H1 (cell line): ENCODE measurements around the gene PMM1. TPM values are rescaled to one million over a fixed set of nuclear protein-coding genes. Genes with fewer than 3 reads are reported as not detected.

Experiments
- CTCF ChIA-PET: fragments of 300-600 bp; sonication (Branson Sonifier 250); formaldehyde crosslinking; loops from one replicate; lab custom pipeline; 2021; ENCODE audit not compliant: partially characterized antibody; lab: Charles Lee
- POLR2A ChIA-PET: fragments of 300-600 bp; sonication (Branson Sonifier 250); formaldehyde crosslinking; loops from one replicate; lab custom pipeline; 2021; ENCODE audit warnings: inconsistent platforms; ENCODE audit not compliant: partially characterized antibody; lab: Charles Lee
- DNase-seq, 2 experiments: peaks; one replicate each; pipeline versions ENCODE4 v3.0.0 to v3.0.0-alpha.2; 2010 to 2022; ENCODE audit warnings: low spot score in 2 of 2, low read depth in 1 of 2, mixed read lengths in 1 of 2
- FAIRE-seq: peaks from 2 replicates; lab custom pipeline; 2011; peaks lifted over from hg19 to GRCh38; lab: Jason Lieb, UNC
- H2AFZ ChIP-seq: 2 replicates; pipeline ENCODE4 v1.8.1; 2012; ENCODE audit warnings: low read length, inconsistent platforms
- H2AK5ac ChIP-seq: 2 replicates; pipeline ENCODE4 v1.6.1; 2013; ENCODE audit warnings: low read depth, low read length
- H2BK120ac ChIP-seq: replicated peaks from 2 replicates; pipeline ENCODE3; 2013; ENCODE audit warnings: low read depth, low read length, inconsistent platforms
- H2BK12ac ChIP-seq: 2 replicates; pipeline ENCODE4 v1.6.1; 2013; ENCODE audit warnings: low read depth, low read length
- H2BK15ac ChIP-seq: 2 replicates; pipeline ENCODE4 v1.6.1; 2013; ENCODE audit warnings: low read length
- H2BK20ac ChIP-seq: 2 replicates; pipeline ENCODE4 v1.6.1; 2013; ENCODE audit warnings: low read length
- H2BK5ac ChIP-seq: 2 replicates; pipeline ENCODE4 v1.6.1; 2013; ENCODE audit warnings: low read depth, low read length
- H3K14ac ChIP-seq: 2 replicates; pipeline ENCODE4 v1.6.1; 2013; ENCODE audit warnings: inconsistent platforms; ENCODE audit not compliant: insufficient read length
- H3K18ac ChIP-seq: 2 replicates; pipeline ENCODE4 v1.6.1; 2013; ENCODE audit warnings: low read length; ENCODE audit errors: extremely low read depth
- H3K23ac ChIP-seq: 2 replicates; pipeline ENCODE4 v1.6.1; 2013; ENCODE audit warnings: inconsistent platforms; ENCODE audit not compliant: insufficient read length
- H3K23me2 ChIP-seq: 2 replicates; pipeline ENCODE4 v1.6.1; 2013; ENCODE audit warnings: low read depth, low read length
- H3K27ac ChIP-seq: 2 replicates; pipeline ENCODE4 v1.6.1; 2011; ENCODE audit warnings: low read depth, low read length, inconsistent platforms
- H3K27me3 ChIP-seq, 4 experiments: replicated peaks in 1 of 4; 1 replicate in 1 of 4; 2 replicates in 3 of 4; pipeline versions ENCODE4 v1.6.1 to v1.8.1; 2011 to 2013; ENCODE audit warnings: low read length in 3 of 4, mild to moderate bottlenecking in 3 of 4, inconsistent platforms in 2 of 4, mixed read lengths in 2 of 4, moderate library complexity in 1 of 4; ENCODE audit not compliant: control insufficient read depth in 3 of 4, insufficient read depth in 3 of 4; ENCODE audit errors: extremely low read depth in 1 of 4
- H3K36me3 ChIP-seq, 4 experiments: 2 replicates each; pipeline versions ENCODE4 v1.6.1 to v1.8.1; 2011 to 2013; ENCODE audit warnings: mild to moderate bottlenecking in 4 of 4, low read length in 3 of 4, moderate library complexity in 2 of 4, control low read depth in 1 of 4, inconsistent platforms in 1 of 4; ENCODE audit not compliant: insufficient read depth in 4 of 4, control insufficient read depth in 2 of 4
- H3K4ac ChIP-seq: replicated peaks from 2 replicates; pipeline ENCODE3; 2013; ENCODE audit warnings: low read length, low read depth, mixed read lengths, inconsistent platforms; ENCODE audit not compliant: insufficient read length
- H3K4me1 ChIP-seq, 4 experiments: replicated peaks in 1 of 4; 1 replicate in 1 of 4; 2 replicates in 3 of 4; pipeline versions ENCODE4 v1.6.1 to v1.8.1; 2011 to 2013; ENCODE audit warnings: low read length in 3 of 4, inconsistent platforms in 2 of 4, mixed read lengths in 1 of 4; ENCODE audit not compliant: insufficient read depth in 4 of 4, control insufficient read depth in 3 of 4
- H3K4me2 ChIP-seq, 2 experiments: 2 replicates each; pipeline versions ENCODE4 v1.6.1 to v1.8.1; 2011 to 2013; ENCODE audit warnings: low read depth in 2 of 2, low read length in 2 of 2, control low read depth in 1 of 2, inconsistent platforms in 1 of 2, mild to moderate bottlenecking in 1 of 2; ENCODE audit not compliant: insufficient read depth in 1 of 2
- H3K4me3 ChIP-seq, 4 experiments: fragments of 200-600, 300-600 bp in 1 of 4; sonication (generic), shearing (Covaris generic), sonication (Bioruptor Twin) in 1 of 4; 2 replicates each; pipeline versions ENCODE4 v1.5.1 to v1.8.1; 2011 to 2016; ENCODE audit warnings: low read length in 4 of 4, low read depth in 3 of 4, control low read depth in 2 of 4, inconsistent platforms in 2 of 4, mild to moderate bottlenecking in 2 of 4, mixed read lengths in 1 of 4, moderate library complexity in 1 of 4; ENCODE audit not compliant: insufficient read depth in 2 of 4; ENCODE audit errors: extremely low read depth in 1 of 4
- H3K56ac ChIP-seq: replicated peaks from 2 replicates; pipeline ENCODE3; 2013; ENCODE audit warnings: low read depth, mild to moderate bottlenecking, mixed read lengths, low read length, inconsistent platforms; ENCODE audit not compliant: insufficient read length
- H3K79me1 ChIP-seq: 2 replicates; pipeline ENCODE4 v1.6.1; 2013; ENCODE audit warnings: low read depth, low read length, control low read depth
- H3K79me2 ChIP-seq, 2 experiments: 2 replicates each; pipeline versions ENCODE4 v1.6.1 to v1.8.1; 2012 to 2013; ENCODE audit warnings: low read length in 2 of 2, mild to moderate bottlenecking in 2 of 2, inconsistent platforms in 1 of 2; ENCODE audit not compliant: insufficient read depth in 2 of 2, control insufficient read depth in 1 of 2
- H3K9ac ChIP-seq, 4 experiments: replicated peaks in 1 of 4; 1 replicate in 1 of 4; 2 replicates in 3 of 4; pipeline versions ENCODE4 v1.6.1 to v1.8.1; 2011 to 2013; ENCODE audit warnings: low read depth in 3 of 4, low read length in 3 of 4, control low read depth in 2 of 4, mild to moderate bottlenecking in 2 of 4, moderate library complexity in 2 of 4, inconsistent platforms in 1 of 4; ENCODE audit errors: extremely low read depth in 1 of 4
- H3K9me3 ChIP-seq, 2 experiments: 2 replicates each; pipeline versions ENCODE4 v1.6.1 to v1.8.1; 2012 to 2013; ENCODE audit warnings: mild to moderate bottlenecking in 2 of 2, moderate library complexity in 2 of 2, control low read depth in 1 of 2, inconsistent platforms in 1 of 2, low read depth in 1 of 2, low read length in 1 of 2, mixed read lengths in 1 of 2; ENCODE audit not compliant: insufficient read depth in 2 of 2
- H4K20me1 ChIP-seq, 2 experiments: replicated peaks in 1 of 2; 2 replicates each; pipeline versions ENCODE3 to v1.8.1; 2011 to 2013; ENCODE audit warnings: inconsistent platforms in 2 of 2, low read length in 2 of 2, mild to moderate bottlenecking in 1 of 2; ENCODE audit not compliant: insufficient read depth in 2 of 2, control insufficient read depth in 1 of 2
- H4K5ac ChIP-seq: 2 replicates; pipeline ENCODE4 v1.6.1; 2013; ENCODE audit warnings: low read length, low read depth, mixed read lengths, inconsistent platforms; ENCODE audit not compliant: insufficient read length
- H4K8ac ChIP-seq: 2 replicates; pipeline ENCODE4 v1.8.0; 2013; ENCODE audit warnings: mild to moderate bottlenecking, moderate library complexity, low read length, inconsistent platforms; ENCODE audit not compliant: insufficient read depth; ENCODE audit errors: extremely low read depth
- H4K91ac ChIP-seq: replicated peaks from 2 replicates; pipeline ENCODE3; 2013; ENCODE audit warnings: low read length, mixed read lengths, inconsistent platforms; ENCODE audit not compliant: insufficient read length
- CHD1 ChIP-seq: IDR thresholded peaks from 2 replicates; pipeline ENCODE4 v1.6.1; 2012; ENCODE audit warnings: low read depth, low read length, improper control_type of control experiment
- CREB1 ChIP-seq: IDR thresholded peaks from 2 replicates; pipeline ENCODE4 v1.6.1; 2012; ENCODE audit warnings: inconsistent platforms
- POLR2A ChIP-seq, 2 experiments: IDR thresholded peaks; 1 replicate in 1 of 2; 2 replicates in 1 of 2; pipeline ENCODE4 v1.6.1; 2011; ENCODE audit warnings: low read depth in 2 of 2, low read length in 2 of 2, mild to moderate bottlenecking in 2 of 2; ENCODE audit errors: control extremely low read depth in 1 of 2
- WGBS, 2 experiments: shearing (Covaris generic) in 1 of 2; methylation state at CpG; one replicate each; pipeline versions ENCODE4 v1.1.6 to v1.1.7; 2013 to 2015; ENCODE audit warnings: low lambda C conversion rate in 2 of 2, mixed read lengths in 2 of 2, inconsistent platforms in 1 of 2, low coverage in 1 of 2, missing lambda C conversion rate in 1 of 2; ENCODE audit not compliant: insufficient replicate concordance in 2 of 2, insufficient coverage in 1 of 2, insufficient read length in 1 of 2; ENCODE audit errors: extremely low coverage in 1 of 2, missing lambda C conversion rate in 1 of 2; 5-methylcytosine and 5-hydroxymethylcytosine counted together
- polyA plus RNA-seq, 7 experiments: library from polyadenylated mRNA; depleted of rRNA in 3 of 7; stranded (reverse) in 5 of 7; unstranded in 2 of 7; fragments of >200 nt in 5 of 7; fragments of 200-250 nt in 2 of 7; gene quantifications; 1 replicate in 5 of 7; 2 replicates in 1 of 7; 4 replicates in 1 of 7; pipeline versions ENCODE4 v1.2.1 to v1.2.3, GENCODE V29; 2011 to 2013; ENCODE audit warnings: missing spikeins in 2 of 7, mixed read lengths in 2 of 7
- total RNA-seq: library from RNA; stranded (reverse); fragmentation: NEBNext Ultra II Directional; extraction: Animal tissue kit (Norgen Biotek cat#: 25700); gene quantifications from 2 replicates; pipeline ENCODE4 v1.2.1, GENCODE V29; 2021

The PMM1 gene
- total and polyA plus RNA-seq, 2 of the 8 experiments (the other 6 are each of a cell fraction or from before 2014, with no cell fraction given), result 11.3 to 20.0 TPM

DNA sequence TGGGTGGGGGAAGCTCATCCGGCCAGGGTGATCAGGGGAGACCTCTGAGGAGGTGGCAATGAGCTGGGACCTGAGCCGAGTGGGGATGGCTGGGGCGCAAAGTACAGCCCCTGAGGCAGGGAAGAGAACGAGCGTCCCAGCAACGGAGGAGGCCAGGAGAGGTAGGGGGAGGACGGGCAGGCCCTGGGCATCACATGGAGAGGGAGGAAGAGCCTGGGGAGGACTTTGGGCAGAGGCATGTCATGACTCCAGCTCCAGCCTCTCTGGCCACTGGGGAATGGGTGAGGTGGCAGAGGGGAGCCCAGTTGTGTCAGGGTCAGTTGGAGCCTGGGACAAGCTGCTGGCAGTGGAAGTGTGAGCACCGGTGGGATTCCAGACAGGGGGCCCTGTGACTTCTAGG is 11.5 kb downstream of the PMM1 start:
- H3K4me1 ChIP-seq, result no peaks in the 10 kb centered on the region; a peak in 2 of 7 replicates
- H4K8ac ChIP-seq, result peak overlapping the region; percentile 68; the same call in 1 of the 2 replicates
- no peaks in the 10 kb centered on the region for H3K9me3 ChIP-seq
- H3K36me3 ChIP-seq, result no peaks in the 10 kb centered on the region
- no peak overlapping the region for H3K56ac ChIP-seq
- DNase-seq, result no peak
- no peak overlapping the region for H3K27ac ChIP-seq
- H3K18ac ChIP-seq, result no peak overlapping the region
- H3K4ac ChIP-seq, result no peak overlapping the region
- no peak overlapping the region for H2AK5ac ChIP-seq
- peaks cover 0 to 7% of the 10 kb centered on the region in 2 experiments for H4K20me1 ChIP-seq
- H2BK15ac ChIP-seq, result no peak overlapping the region
- H3K23ac ChIP-seq, result no peak overlapping the region
- H4K91ac ChIP-seq, result no peak overlapping the region
- H2AFZ ChIP-seq, result no peak overlapping the region
- no peak for FAIRE-seq
- H3K9ac ChIP-seq, result no peak overlapping the region; a peak in 1 of 7 replicates
- H3K4me2 ChIP-seq, result no peak overlapping the region
- H2BK20ac ChIP-seq, result no peak overlapping the region
- H2BK5ac ChIP-seq, result no peak overlapping the region
- no peak overlapping the region for H2BK120ac ChIP-seq
- 81% methylated on average over 8 of the region's 8 CpGs; no CpG with 5 or more reads in 1 of the 2 experiments for WGBS, 2 experiments
- no peak overlapping the region for H3K4me3 ChIP-seq
- no peak overlapping the region for H4K5ac ChIP-seq
- no peaks in the 10 kb centered on the region for H3K23me2 ChIP-seq
- H3K79me1 ChIP-seq, result no peaks in the 10 kb centered on the region; the same call in 1 of the 2 replicates
- no peak overlapping the region for H2BK12ac ChIP-seq
- ChIA-PET CTCF (interaction anchor here (0.5 to 8.6 kb wide), 12 partner anchors 13 to 588 kb away, joined by 3 to 169 read pairs (median 16); partner anchors contain the start of genes CSDC2 and PMM1), POLR2A (interaction anchor here (0.5 to 4.6 kb wide), 7 partner anchors 11 to 255 kb away, joined by 3 to 42 read pairs (median 3); partner anchors contain the start of genes PMM1 and SREBF2)
- H3K79me2 ChIP-seq, result no peaks in the 10 kb centered on the region
- no peaks in the 10 kb centered on the region for H3K27me3 ChIP-seq
- H3K14ac ChIP-seq, result no peak overlapping the region
- TF ChIP-seq POLR2A (IDR thresholded peaks at IDR 0.05; ENCODE audit: control extremely low read depth in 1 of 2, low read depth in 2 of 2, low read length in 2 of 2) (no peak), CREB1 (no peak), CHD1 (no peak)
